Activated gamma-delta T cell treated with anti-CD3 and anti-CD28 coated beads, Interleukin-2, amount 50 U/mL, for 16 hours (primary cell): ENCODE measurements around the gene LRRC8A.
"Not testable (repeated sequence)": the region's sequence is repeated elsewhere in the genome, so short reads cannot be mapped to it uniquely, and the experiment has no call there.

Experiments
- DNase-seq: peaks from one replicate; pipeline ENCODE4 v3.0.0-alpha.2; 2020; ENCODE audit warnings: low read depth

The LRRC8A gene

GRCh38 chr9:128881884-128882676 is at the start of gene LRRC8A, which contains the start of gene KYAT1:
TSS of gene LRRC8A (plus strand) at chr9:128882133. CDS start at chr9:128907165, 25,032 bp downstream.
TSS of gene KYAT1 (minus strand) at chr9:128881950. CDS start at chr9:128845405, 36,545 bp downstream.
- DNase-seq, result peak; percentile 97

DNA sequence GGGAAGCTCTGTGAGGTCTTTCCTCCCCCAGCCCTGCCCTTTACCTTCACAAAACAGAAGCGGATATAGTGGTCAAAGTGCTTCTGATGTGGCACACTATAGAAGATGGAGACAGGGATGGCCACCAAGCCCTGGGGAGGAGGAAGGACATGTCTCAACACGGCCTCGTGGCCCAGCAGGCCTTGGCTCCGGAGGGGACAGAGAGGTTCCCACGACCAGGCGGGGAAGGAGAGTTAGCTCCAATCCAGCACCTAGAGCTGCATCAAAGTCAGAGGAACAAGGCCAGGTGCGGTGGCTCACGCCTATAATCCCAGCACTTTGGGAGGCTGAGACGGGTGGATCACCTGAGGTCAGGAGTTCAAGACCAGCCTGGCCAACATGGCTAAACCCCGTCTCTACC is 48.2 kb upstream of the LRRC8A start:
- no peak for DNase-seq

GRCh38 chr9:128835246-128836210 is 46.4 kb upstream of the LRRC8A start:
- no peak for DNase-seq

- no peak for DNase-seq
These were observed 45.3 kb upstream of the LRRC8A start for GRCh38 chr9:128836509-128837145.

GRCh38 chr9:128838338-128838737 is 43.6 kb upstream of the LRRC8A start:
- no peak for DNase-seq

DNA sequence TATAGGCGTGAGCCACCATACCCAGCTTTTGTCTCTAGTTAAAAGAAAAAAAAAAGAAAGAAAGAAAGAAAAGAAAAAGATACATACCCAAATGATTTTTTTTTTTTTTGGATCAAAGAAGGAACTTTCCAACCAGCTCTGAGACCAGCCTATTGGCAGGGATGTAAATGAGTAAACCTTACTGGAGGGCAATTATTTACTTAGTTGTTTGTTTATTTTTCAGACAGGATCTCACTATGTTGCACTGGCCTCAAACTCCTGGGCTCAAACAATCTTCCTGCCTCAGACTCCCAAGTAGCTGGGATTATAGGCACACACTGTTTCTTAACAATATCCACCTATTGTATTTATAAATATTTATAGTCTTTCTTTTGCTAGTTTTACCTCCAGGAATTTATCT is 41.4 kb upstream of the LRRC8A start:
- no peak for DNase-seq

- no peak for DNase-seq
These were observed 40.0 kb upstream of the LRRC8A start for GRCh38 chr9:128841694-128842492.

DNA sequence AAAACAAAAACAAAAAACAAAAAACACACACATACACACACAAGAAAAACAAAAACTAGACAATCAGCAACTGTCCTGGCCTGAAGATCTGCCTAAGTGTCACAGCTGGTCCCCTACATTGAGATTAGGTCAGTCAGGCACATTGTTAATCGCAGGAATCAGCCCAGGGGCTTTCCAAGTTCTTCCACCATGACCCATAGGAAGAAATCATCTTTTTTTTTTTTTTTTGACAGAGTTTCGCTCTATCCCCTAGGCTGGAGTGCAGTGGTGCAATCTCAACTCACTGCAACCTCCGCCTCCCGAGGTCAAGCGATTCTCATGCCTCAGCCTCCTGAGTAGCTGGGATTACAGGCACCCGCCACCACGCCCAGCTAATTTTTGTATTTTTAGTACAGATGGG is 38.8 kb upstream of the LRRC8A start:
- not testable (repeated sequence) for DNase-seq

- DNase-seq, result no peak
These were observed 36.6 kb upstream of the LRRC8A start for GRCh38 chr9:128845186-128845931.

GRCh38 chr9:128846680-128847030 is 35.3 kb upstream of the LRRC8A start:
- no peak for DNase-seq

GRCh38 chr9:128847803-128848202 is 34.1 kb upstream of the LRRC8A start:
- DNase-seq, result no peak

DNA sequence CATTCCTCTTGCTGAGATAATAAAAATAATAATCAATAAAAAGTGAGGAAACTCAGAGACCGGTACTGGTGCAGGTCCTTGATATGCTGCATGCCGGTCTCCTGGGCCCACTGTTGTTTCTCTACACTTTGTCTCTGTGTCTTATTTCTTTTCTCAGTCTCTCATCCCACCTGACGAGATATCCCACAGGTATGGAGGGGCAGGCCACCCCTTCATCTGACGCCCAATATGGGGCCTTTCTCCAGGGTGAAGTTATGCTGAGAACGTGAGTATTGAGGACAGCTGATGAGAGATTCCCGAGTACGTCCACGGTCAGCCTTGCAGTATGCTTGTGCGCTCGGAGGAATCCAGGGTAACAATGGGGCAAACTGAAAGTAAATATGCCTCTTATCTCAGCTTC is 30.9 kb upstream of the LRRC8A start:
- DNase-seq, result not testable (repeated sequence)

DNA sequence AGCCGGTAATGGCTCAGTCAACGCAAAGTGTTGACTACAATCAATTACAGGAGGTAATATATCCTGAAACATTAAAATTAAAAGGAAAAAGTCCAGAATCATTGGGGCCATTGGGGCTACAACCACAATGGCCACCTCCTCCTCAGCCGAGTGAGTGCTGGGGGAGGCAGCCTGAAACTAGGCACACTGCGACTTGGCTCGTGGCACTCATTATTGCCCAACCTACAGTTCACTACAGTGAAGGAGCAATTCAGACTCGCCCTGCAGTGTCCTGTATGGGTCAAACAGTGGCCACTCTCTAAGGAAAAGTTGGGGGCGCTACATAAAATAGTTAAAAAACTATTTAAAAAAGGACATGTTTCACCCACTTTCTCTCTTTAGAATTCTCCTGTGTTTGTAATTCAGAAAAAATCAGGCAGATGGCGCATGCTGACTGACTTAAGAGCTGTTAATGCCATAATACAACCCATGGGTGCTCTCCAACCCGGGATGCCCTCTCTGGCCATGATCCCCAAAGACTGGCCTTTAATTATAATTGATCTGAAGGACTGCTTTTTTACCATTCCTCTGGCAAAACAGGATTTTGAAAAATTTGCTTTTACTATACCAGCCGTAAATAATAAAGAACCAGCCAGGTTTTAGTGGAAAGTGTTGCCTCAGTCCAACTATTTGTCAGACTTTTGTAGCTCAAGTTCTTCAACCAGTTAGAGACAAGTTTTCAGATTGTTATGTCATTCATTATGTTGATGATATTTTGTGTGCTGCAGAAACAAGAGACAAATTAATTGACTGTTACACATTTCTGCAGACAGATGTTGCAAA is 29.9 kb upstream of the LRRC8A start:
- DNase-seq, result not testable (repeated sequence)

DNA sequence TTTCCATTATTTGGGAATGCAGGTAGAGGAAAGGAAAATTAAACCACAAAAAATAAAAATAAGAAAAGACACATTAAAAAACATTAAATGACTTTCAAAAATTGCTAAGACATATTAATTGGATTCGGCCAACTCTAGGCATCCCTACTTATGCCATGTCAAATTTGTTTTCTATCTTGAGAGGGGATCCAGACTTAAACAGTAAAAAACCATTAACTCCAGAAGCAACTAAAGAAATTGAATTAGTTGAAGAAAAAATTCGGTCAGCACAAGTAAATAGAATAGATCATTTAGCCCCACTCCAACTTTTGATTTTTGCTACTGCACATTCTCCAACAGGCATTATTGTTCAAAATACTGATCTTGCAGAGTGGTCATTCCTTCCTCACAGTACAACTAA is 29.3 kb upstream of the LRRC8A start:
- not testable (repeated sequence) for DNase-seq

DNA sequence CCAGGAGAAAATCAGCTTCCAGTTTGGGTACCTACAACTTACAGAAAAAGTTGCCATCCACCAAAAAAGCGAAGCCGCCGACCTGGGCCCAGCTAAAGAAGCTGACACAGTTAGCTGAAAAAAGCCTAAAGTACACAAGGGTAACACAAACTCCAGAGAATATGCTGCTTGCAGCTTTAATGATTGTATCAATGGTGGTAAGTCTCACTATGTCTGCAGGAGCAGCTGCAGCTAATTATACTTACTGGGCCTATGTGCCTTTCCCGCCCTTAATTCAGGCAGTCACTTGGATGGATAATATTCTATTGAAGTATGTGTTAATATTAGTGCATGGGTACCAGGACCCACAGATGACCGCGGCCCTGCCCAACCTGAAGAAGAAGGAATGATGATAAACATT is 27.5 kb upstream of the LRRC8A start:
- DNase-seq, result not testable (repeated sequence)

DNA sequence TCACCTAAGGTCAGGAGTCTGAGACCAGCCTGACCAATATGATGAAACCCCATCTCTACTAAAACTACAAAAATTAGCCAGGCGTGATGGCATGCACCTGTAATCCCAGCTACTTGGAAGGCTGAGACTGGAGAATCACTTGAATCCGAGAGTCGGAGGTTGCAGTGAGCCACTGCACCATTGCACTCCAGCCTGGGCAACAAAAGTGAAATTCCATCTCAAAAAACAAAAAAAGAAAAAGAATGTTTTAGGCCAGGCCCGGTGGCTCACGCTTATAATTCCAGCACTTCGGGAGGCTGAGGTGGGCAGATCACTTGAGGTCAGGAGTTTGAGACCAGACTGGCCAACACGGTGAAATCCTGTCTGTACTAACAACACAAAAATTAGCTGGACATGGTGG is 23.5 kb upstream of the LRRC8A start:
- DNase-seq, result not testable (repeated sequence)

DNA sequence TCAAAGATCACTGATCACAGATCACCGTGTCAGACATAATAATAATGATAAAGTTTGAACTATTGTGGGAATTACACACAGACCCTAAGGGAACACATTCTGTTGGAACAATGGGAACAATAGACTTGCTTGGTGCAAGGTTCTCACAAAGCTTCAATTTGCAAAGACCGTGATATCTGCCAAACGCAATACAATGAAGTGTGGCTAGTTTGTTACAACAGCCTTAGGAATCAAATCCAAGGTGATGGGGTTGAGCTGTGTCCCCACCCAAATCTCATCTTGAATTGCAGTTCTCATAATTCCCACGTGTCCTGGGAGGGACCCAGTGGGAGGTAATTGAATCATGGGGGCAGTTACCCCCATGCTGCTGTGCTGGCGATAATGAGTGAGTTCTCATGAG is 21.0 kb upstream of the LRRC8A start:
- no peak for DNase-seq

DNA sequence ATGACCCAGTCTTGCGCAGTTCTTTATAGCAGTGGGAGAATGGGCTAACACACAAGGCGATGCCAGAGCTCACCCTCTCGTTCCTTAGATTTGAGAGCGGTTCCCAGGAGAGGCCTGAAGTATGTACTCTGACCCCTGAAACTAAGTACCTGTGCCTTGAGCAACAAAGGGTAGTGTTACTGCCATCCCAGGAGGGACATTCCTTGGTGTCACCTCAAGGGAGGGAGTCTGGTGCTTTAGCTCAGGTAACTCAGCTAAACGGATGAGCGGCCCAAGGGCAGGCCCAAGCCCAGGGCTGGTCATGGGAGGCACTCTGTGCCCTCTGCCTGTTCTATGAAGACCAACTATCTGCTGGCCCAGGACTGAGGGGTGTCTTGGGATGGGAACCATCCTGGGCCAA is 20.4 kb upstream of the LRRC8A start:
- no peak for DNase-seq

- DNase-seq, result no peak
These were observed 19.5 kb upstream of the LRRC8A start for GRCh38 chr9:128862401-128862851.

- peak; percentile 82 for DNase-seq
These were observed 18.3 kb upstream of the LRRC8A start for GRCh38 chr9:128863647-128864046.
